Epithelial cell of prostate (primary cell): Measurements from ENCODE around the gene CD300LG.
"Not testable (repeated sequence)": the region's sequence is repeated elsewhere in the genome, so short reads cannot be mapped to it uniquely, and the experiment has no call there.

Source experiments
- DNase-seq: peaks from one replicate; pipeline ENCODE4 v3.0.0-alpha.2; 2011; ENCODE audit warnings: low read depth, low spot score
- H3K27ac ChIP-seq: fragments of 450-650 bp; 2 replicates; pipeline ENCODE4 v1.5.1; 2017; ENCODE audit warnings: mild to moderate bottlenecking

The CD300LG gene

GRCh38 chr17:43846963-43847371 is at the start of gene CD300LG:
Gene CD300LG, plus strand, starts transcription at chr17:43847176. Its CDS starts 41 bp downstream, at chr17:43847217.
- DNase-seq = no peak
- H3K27ac ChIP-seq = no peak within 1 kb of the TSS

- DNase-seq, H3K27ac ChIP-seq: not testable (repeated sequence)
Measured at GRCh38 chr17:43798024-43798423, 49.0 kb upstream of the CD300LG start.

GRCh38 chr17:43799047-43799446 is 47.9 kb upstream of the CD300LG start:
- DNase-seq = no peak
- H3K27ac ChIP-seq = no peak overlapping the region

- H3K27ac ChIP-seq = no peak overlapping the region
- DNase-seq = no peak
Measured at GRCh38 chr17:43800736-43801135, 46.2 kb upstream of the CD300LG start.

- no peak for DNase-seq
- H3K27ac ChIP-seq = no peak overlapping the region
Measured at GRCh38 chr17:43801844-43802243, 45.1 kb upstream of the CD300LG start.

GRCh38 chr17:43803758-43804157 is 43.2 kb upstream of the CD300LG start:
- DNase-seq = no peak
- no peak overlapping the region for H3K27ac ChIP-seq

- DNase-seq = no peak
- H3K27ac ChIP-seq = no peak overlapping the region
Measured at GRCh38 chr17:43805117-43805516, 41.9 kb upstream of the CD300LG start.

GRCh38 chr17:43808076-43808475 is 38.9 kb upstream of the CD300LG start:
- DNase-seq = no peak

GRCh38 chr17:43809121-43809520 is 37.9 kb upstream of the CD300LG start:
- no peak for DNase-seq

More at GRCh38 chr17:43808076-43808475, 38.9 kb upstream of the CD300LG start:
- no peak overlapping the region for H3K27ac ChIP-seq

GRCh38 chr17:43810226-43810715 is 36.7 kb upstream of the CD300LG start:
- no peak overlapping the region for H3K27ac ChIP-seq
- no peak for DNase-seq

More at GRCh38 chr17:43809121-43809520, 37.9 kb upstream of the CD300LG start:
- no peak overlapping the region for H3K27ac ChIP-seq

GRCh38 chr17:43810823-43811222 is 36.2 kb upstream of the CD300LG start:
- H3K27ac ChIP-seq = no peak overlapping the region
- no peak for DNase-seq

GRCh38 chr17:43812396-43813265 is 34.3 kb upstream of the CD300LG start:
- no peak for DNase-seq
- H3K27ac ChIP-seq = no peak overlapping the region

- DNase-seq = no peak
- no peak overlapping the region for H3K27ac ChIP-seq
Measured at GRCh38 chr17:43813386-43813785, 33.6 kb upstream of the CD300LG start.

- no peak for DNase-seq
- H3K27ac ChIP-seq = no peak overlapping the region
Measured at GRCh38 chr17:43814026-43814425, 33.0 kb upstream of the CD300LG start.

GRCh38 chr17:43814714-43815113 is 32.3 kb upstream of the CD300LG start:
- peak; percentile 12 for DNase-seq
- peak overlapping the region; percentile 15 for H3K27ac ChIP-seq

GRCh38 chr17:43816336-43817320 is 30.3 kb upstream of the CD300LG start:
- DNase-seq = no peak
- no peak overlapping the region for H3K27ac ChIP-seq

GRCh38 chr17:43817826-43818225 is 29.1 kb upstream of the CD300LG start:
- DNase-seq = no peak
- H3K27ac ChIP-seq = no peak overlapping the region

- DNase-seq = no peak
Measured at GRCh38 chr17:43818966-43819365, 28.0 kb upstream of the CD300LG start.

GRCh38 chr17:43820759-43821158 is 26.2 kb upstream of the CD300LG start:
- DNase-seq = no peak
- no peak overlapping the region for H3K27ac ChIP-seq

More at GRCh38 chr17:43818966-43819365, 28.0 kb upstream of the CD300LG start:
- no peak overlapping the region for H3K27ac ChIP-seq

GRCh38 chr17:43822570-43823190 is 24.3 kb upstream of the CD300LG start:
- no peak for DNase-seq
- H3K27ac ChIP-seq = no peak overlapping the region
